Heart left ventricle (tissue), 16 donors: ENCODE measurements around the gene SHPK. TPM values are rescaled to one million over a fixed set of nuclear protein-coding genes. Genes with fewer than 3 reads are reported as not detected.

Experiments
- ATAC-seq, 4 donors: fragments of 200-7000 bp; cut with Tn5 transposase; one replicate each; pipeline ENCODE4 v1.9.1; 2020 to 2022; ENCODE audit warnings: moderate library complexity in 4 of 4, mild to moderate bottlenecking in 3 of 4, moderate number of reproducible peaks in 1 of 4
- DNase-seq, 5 donors: peaks; one replicate each; pipeline ENCODE4 v3.0.0-alpha.2; 2020
- H3K27ac ChIP-seq, 12 donors: fragments of 200-600 bp; sonication (generic) in 4 of 12; one replicate each; pipeline versions ENCODE4 v1.5.0 to v1.8.0; 2016 to 2022; ENCODE audit warnings: mild to moderate bottlenecking in 2 of 12
- H3K27me3 ChIP-seq, 9 donors: fragments of 200-600 bp; sonication (generic) in 2 of 9; one replicate each; pipeline versions ENCODE4 v1.5.1 to v1.8.0; 2016 to 2022; ENCODE audit warnings: mild to moderate bottlenecking in 3 of 9
- H3K36me3 ChIP-seq, 9 donors: fragments of 200-600 bp; sonication (generic) in 2 of 9; one replicate each; pipeline versions ENCODE4 v1.5.0 to v1.8.0; 2018 to 2022; ENCODE audit warnings: mild to moderate bottlenecking in 2 of 9
- H3K4me1 ChIP-seq, 12 donors: fragments of 200-600 bp; sonication (generic) in 4 of 12; one replicate each; pipeline versions ENCODE4 v1.5.0 to v1.8.0; 2016 to 2022; ENCODE audit warnings: mild to moderate bottlenecking in 3 of 12
- H3K4me3 ChIP-seq, 12 donors: fragments of 200-600 bp; sonication (generic) in 4 of 12; one replicate each; pipeline versions ENCODE4 v1.5.0 to v1.8.0; 2017 to 2022; ENCODE audit warnings: mild to moderate bottlenecking in 9 of 12, moderate library complexity in 4 of 12
- H3K9me3 ChIP-seq, 12 donors: fragments of 200-600 bp; sonication (generic) in 4 of 12; one replicate each; pipeline versions ENCODE4 v1.5.0 to v1.8.0; 2016 to 2022; ENCODE audit warnings: mild to moderate bottlenecking in 1 of 12
- POLR2A ChIP-seq, 2 donors: fragments of 450-650 bp; IDR thresholded peaks; one replicate each; pipeline ENCODE4 v1.6.1; 2017; ENCODE audit warnings: antibody characterized with exemption in 2 of 2, mild to moderate bottlenecking in 2 of 2, moderate library complexity in 2 of 2
- WGBS, 4 donors: extraction: QIAGEN DNeasy Blood & Tissue Kit in 2 of 4; methylation state at CpG; one replicate each; pipeline versions ENCODE4 v1.1.5 to v1.1.7; 2013 to 2018; 5-methylcytosine and 5-hydroxymethylcytosine counted together
- intact Hi-C, 10 donors: fragments of 100-400 bp; cut with DNase I; formaldehyde crosslinking; loops; one replicate each; pipeline versions ENCODE4 v1.11.1 to v1.14.2; 2022
- polyA plus RNA-seq, 2 donors: library from polyadenylated mRNA; stranded (reverse); fragments of 200-250 nt; gene quantifications; one replicate each; pipeline ENCODE4 v1.2.3, GENCODE V29; 2013
- total RNA-seq, 9 donors: library from RNA; depleted of rRNA in 2 of 9; stranded (reverse); fragments of >200 nt in 2 of 9; fragmentation: NEBNext Ultra II Directional in 3 of 9; extraction: Animal tissue kit (Norgen Biotek cat#: 25700) in 3 of 9; gene quantifications; one replicate each; pipeline versions ENCODE4 v1.1.0 to v1.2.4, GENCODE V29; 2016 to 2023
- TF ChIP-seq, protein P1 (sequence below), 12 donors: fragments of 200-600 bp; sonication (generic) in 4 of 12; IDR thresholded peaks; one replicate each; pipeline versions ENCODE4 v1.5.0 to v1.8.0; 2018 to 2022; ENCODE audit warnings: antibody characterized with exemption in 12 of 12, mild to moderate bottlenecking in 5 of 12
- donor health status: ischemic (EF 13 %, LVEDD 7.1; RV severe dilation, severe dysfunction).
- donor health status: healthy with polysubstance abuse.
- donor health status: DM: no; HTN: yes; CAD: no.
- donor health status: DM: no; HTN: no; CAD: no.
- donor health status: ischemic (EF 25% LVEDD 6.9; RV normal size, moderate dysfunction).
- donor health status: ischemic (EF 25% LVEDD 5.7; RV mildly dilated, moderate dysfunction).
- donor health status: healthy.
- donor health status: DM: yes; HTN: yes; CAD: no.
- donor health status: ischemic (EF 35%, LVEDD 5.7; RV mildly dilated, moderate dysfunction).
- donor health status: nonischemic (EF 11% LVEDD 7.7; RV severe dilation, severe dysfunction).
- donor health status: DM: yes; HTN: yes; CAD: no.
- donor health status: PGD.
- donor health status: ischemic (EF 29% LVEDD 5.4; RV normal size, mild dysfunction).
- donor health status: nonischemic (EF 23%, LVEDD 6.1; RV moderate dilation, normal function).

Gene SHPK
- total and polyA plus RNA-seq, 11 donors = 2.5 to 7.3 (median 3.6) TPM

DNA sequence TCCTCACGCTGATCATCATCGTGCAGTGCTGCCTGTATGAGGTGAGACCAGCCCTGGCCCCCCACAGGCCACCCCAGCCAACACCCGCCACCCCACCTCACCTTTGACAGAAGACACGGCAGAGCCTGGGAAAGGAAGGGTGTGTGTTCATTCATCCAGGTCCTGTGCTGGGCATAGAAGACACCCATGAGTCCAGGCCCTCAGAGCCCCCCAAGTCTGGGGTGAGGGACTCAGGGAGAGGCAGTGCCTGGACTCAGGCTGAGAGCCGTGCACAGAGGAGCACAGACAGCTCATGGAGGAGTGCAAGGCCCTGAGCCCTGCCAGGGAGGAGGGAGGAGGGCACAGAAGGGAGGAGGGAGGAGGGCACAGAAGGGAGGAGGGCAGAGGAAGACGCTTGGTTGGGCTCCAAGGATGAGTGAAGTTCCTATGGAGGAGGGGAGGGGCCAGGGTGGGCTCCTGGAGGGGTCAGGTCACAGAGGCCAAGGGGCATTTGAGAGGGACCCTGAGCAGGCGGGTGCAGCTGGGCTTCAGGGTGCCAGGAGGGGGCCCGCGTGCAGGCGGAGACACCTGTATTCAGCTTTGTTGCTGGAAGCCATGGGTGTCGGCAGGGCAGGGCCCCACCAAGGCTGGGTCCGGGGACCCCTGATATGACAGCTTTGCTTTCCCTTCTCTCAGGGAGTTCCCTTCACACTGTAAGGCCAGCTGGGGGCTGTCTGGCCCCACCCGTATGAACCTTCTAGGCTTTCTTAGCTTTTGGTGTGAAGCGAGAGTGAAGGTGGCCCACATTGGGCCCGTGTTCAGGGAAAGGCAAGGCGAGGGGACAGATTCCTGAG lies 20.9 kb upstream of the SHPK start:
- TF ChIP-seq POLR2A (IDR thresholded peaks at IDR 0.05) = no peak
- TF ChIP-seq, protein P1, sequence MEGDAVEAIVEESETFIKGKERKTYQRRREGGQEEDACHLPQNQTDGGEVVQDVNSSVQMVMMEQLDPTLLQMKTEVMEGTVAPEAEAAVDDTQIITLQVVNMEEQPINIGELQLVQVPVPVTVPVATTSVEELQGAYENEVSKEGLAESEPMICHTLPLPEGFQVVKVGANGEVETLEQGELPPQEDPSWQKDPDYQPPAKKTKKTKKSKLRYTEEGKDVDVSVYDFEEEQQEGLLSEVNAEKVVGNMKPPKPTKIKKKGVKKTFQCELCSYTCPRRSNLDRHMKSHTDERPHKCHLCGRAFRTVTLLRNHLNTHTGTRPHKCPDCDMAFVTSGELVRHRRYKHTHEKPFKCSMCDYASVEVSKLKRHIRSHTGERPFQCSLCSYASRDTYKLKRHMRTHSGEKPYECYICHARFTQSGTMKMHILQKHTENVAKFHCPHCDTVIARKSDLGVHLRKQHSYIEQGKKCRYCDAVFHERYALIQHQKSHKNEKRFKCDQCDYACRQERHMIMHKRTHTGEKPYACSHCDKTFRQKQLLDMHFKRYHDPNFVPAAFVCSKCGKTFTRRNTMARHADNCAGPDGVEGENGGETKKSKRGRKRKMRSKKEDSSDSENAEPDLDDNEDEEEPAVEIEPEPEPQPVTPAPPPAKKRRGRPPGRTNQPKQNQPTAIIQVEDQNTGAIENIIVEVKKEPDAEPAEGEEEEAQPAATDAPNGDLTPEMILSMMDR (IDR thresholded peaks at IDR 0.05) = no peak
- intact Hi-C loops = loop anchor here in 1 of 10 donors (10.0 kb wide), 1 partner anchor 612 kb away; no protein-coding TSS in a partner anchor

DNA sequence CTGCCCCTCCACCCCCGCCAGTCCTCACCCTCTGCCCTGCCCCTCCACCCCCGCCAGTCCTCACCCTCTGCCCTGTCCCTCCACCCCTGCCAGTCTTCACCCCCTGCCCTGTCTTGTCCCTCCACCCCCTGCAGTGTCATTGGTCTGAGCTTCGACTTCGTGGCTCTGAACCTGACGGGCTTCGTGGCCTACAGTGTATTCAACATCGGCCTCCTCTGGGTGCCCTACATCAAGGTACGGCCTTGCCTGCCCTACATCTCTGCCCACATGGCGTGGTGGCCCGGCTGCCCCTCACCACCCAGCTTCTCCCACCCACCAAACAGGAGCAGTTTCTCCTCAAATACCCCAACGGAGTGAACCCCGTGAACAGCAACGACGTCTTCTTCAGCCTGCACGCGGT lies 20.3 kb upstream of the SHPK start:
- 89 to 91% (median 90%) methylated on average over 14 to 16 of the region's 16 CpGs for WGBS, 4 donors
- TF ChIP-seq, protein P1 (IDR thresholded peaks at IDR 0.05) = no peak
- no peak for TF ChIP-seq POLR2A (IDR thresholded peaks at IDR 0.05)

More for the DNA sequence above, 20.9 kb upstream of the SHPK start:
- H3K4me3 ChIP-seq = no peak overlapping the region
- H3K36me3 ChIP-seq = peaks cover 0 to 22% (median 8%) of the 10 kb centered on the region in 9 donors
- no peaks in the 10 kb centered on the region for H3K27me3 ChIP-seq
- no peak for ATAC-seq
- H3K9me3 ChIP-seq = no peaks in the 10 kb centered on the region
- no peak for DNase-seq
- H3K4me1 ChIP-seq = peaks cover 5 to 42% (median 20%) of the 10 kb centered on the region in 12 donors
- no peak overlapping the region for H3K27ac ChIP-seq
- WGBS, 4 donors = 88 to 91% (median 90%) methylated on average over 15 to 16 of the region's 16 CpGs

DNA sequence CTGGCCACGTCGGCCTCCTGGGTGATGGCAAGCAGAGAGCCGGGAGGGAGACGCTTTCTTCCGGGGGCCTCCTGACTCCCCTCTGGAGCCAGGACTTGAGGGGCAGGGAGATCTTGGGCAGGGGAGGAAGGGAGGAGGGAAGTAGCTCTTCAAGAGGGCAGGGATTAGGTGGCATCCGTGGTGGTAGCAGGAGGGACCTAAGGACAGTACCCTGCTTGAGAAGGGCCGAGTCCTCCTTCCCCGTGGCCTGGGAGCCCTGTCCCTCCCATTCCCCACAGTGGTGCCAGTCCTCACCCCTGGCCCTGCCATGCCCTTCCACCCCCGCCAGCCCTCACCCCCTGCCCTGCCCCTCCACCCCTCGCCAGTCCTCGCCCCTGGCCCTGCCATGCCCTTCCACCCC lies 19.7 kb upstream of the SHPK start:
- H3K36me3 ChIP-seq = peaks cover 0 to 15% (median 0%) of the 10 kb centered on the region in 9 donors
- intact Hi-C loops = loop anchor here in 1 of 10 donors (10.0 kb wide), 1 partner anchor 611 kb away; no protein-coding TSS in a partner anchor
- H3K4me1 ChIP-seq = peaks cover 5 to 34% (median 20%) of the 10 kb centered on the region in 12 donors
- 87 to 94% (median 90%) methylated on average over 6 to 11 of the region's 11 CpGs for WGBS, 4 donors
- ATAC-seq (no peak), DNase-seq (no peak)
- H3K9me3 ChIP-seq = no peaks in the 10 kb centered on the region
- H3K4me3 ChIP-seq = no peak overlapping the region
- H3K27me3 ChIP-seq = no peaks in the 10 kb centered on the region
- no peak overlapping the region for H3K27ac ChIP-seq
- TF ChIP-seq, protein P1 (IDR thresholded peaks at IDR 0.05) = no peak
- TF ChIP-seq POLR2A (IDR thresholded peaks at IDR 0.05) = no peak

More for the DNA sequence above, 20.3 kb upstream of the SHPK start:
- H3K4me3 ChIP-seq = no peak overlapping the region
- DNase-seq = no peak
- no peaks in the 10 kb centered on the region for H3K27me3 ChIP-seq
- H3K36me3 ChIP-seq = peaks cover 0 to 18% (median 4%) of the 10 kb centered on the region in 9 donors
- peaks cover 5 to 40% (median 20%) of the 10 kb centered on the region in 12 donors for H3K4me1 ChIP-seq
- no peaks in the 10 kb centered on the region for H3K9me3 ChIP-seq
- no peak for ATAC-seq
- no peak overlapping the region for H3K27ac ChIP-seq
- intact Hi-C loops = loop anchor here in 1 of 10 donors (10.0 kb wide), 1 partner anchor 612 kb away; no protein-coding TSS in a partner anchor
